B cell (primary cell): ENCODE measurements around the gene ZNF750. TPM values are rescaled to one million over a fixed set of nuclear protein-coding genes. Genes with fewer than 3 reads are reported as not detected.
A peak's percentile ranks its signal among the peaks of the same experiment; 100 is the strongest.

Experiments
- ATAC-seq: fragments of 200-7000 bp; cut with Tn5 transposase; one replicate; pipeline ENCODE4 v1.10.0; 2021; ENCODE audit warnings: low read depth, mild to moderate bottlenecking, moderate number of reproducible peaks, moderate library complexity
- CTCF ChIA-PET: fragments of 350-600 bp; sonication (Branson Sonifier 250); formaldehyde crosslinking; loops from one replicate; lab custom pipeline; 2021; ENCODE audit warnings: antibody characterized with exemption, inconsistent platforms; lab: Charles Lee
- POLR2A ChIA-PET: fragments of 350-600 bp; sonication (Branson Sonifier 250); formaldehyde crosslinking; loops from one replicate; lab custom pipeline; 2021; ENCODE audit warnings: antibody characterized with exemption; lab: Charles Lee
- DNase-seq: peaks from one replicate; pipeline ENCODE4 v3.0.0; 2013
- H2AFZ ChIP-seq: 2 replicates; pipeline ENCODE4 v1.6.1; 2012; ENCODE audit warnings: mild to moderate bottlenecking, low read depth, low read length; ENCODE audit not compliant: insufficient read depth, poor library complexity, severe bottlenecking
- H3K27ac ChIP-seq, 2 donors: 1 replicate in 1 of 2; 2 replicates in 1 of 2; pipeline ENCODE4 v1.5.1; 2012 to 2013; ENCODE audit warnings: low read length in 2 of 2, mild to moderate bottlenecking in 2 of 2, moderate library complexity in 1 of 2
- H3K27me3 ChIP-seq, 4 experiments: fragments of 200-600 bp in 1 of 4; sonication (generic) in 1 of 4; replicated peaks in 1 of 4; 1 replicate in 2 of 4; 2 replicates in 2 of 4; pipeline versions ENCODE4 v1.6.1 to v1.7.0; 2013 to 2016; ENCODE audit warnings: low read length in 3 of 4, mild to moderate bottlenecking in 2 of 4, mixed read lengths in 1 of 4, moderate library complexity in 1 of 4; ENCODE audit not compliant: insufficient read depth in 4 of 4, control insufficient read depth in 3 of 4; ENCODE audit errors: control extremely low read depth in 1 of 4
- H3K36me3 ChIP-seq, 2 experiments: replicated peaks in 1 of 2; 1 replicate in 1 of 2; 2 replicates in 1 of 2; pipeline versions ENCODE4 v1.6.1 to v1.7.1; 2013; ENCODE audit warnings: low read length in 1 of 2; ENCODE audit not compliant: insufficient read depth in 2 of 2, control insufficient read depth in 1 of 2; ENCODE audit errors: control extremely low read depth in 1 of 2, extremely low read depth in 1 of 2
- H3K4me1 ChIP-seq, 2 donors: fragments of 200-600 bp in 1 of 2; sonication (generic) in 1 of 2; 1 replicate in 1 of 2; 2 replicates in 1 of 2; pipeline versions ENCODE4 v1.5.1 to v1.6.1; 2013 to 2017; ENCODE audit warnings: low read length in 2 of 2; ENCODE audit not compliant: control insufficient read depth in 2 of 2, insufficient read depth in 2 of 2
- H3K4me2 ChIP-seq: replicated peaks from 2 replicates; pipeline ENCODE3; 2012; ENCODE audit warnings: mild to moderate bottlenecking, low read depth, low read length; ENCODE audit not compliant: poor library complexity, severe bottlenecking
- H3K4me3 ChIP-seq, 5 experiments: fragments of 200-600 bp in 1 of 5; sonication (generic) in 1 of 5; 1 replicate in 3 of 5; 2 replicates in 2 of 5; pipeline versions ENCODE4 v1.5.1 to v1.7.0; 2011 to 2016; ENCODE audit warnings: low read length in 4 of 5, mild to moderate bottlenecking in 4 of 5, low read depth in 2 of 5, control low read depth in 1 of 5, moderate library complexity in 1 of 5; ENCODE audit not compliant: insufficient read depth in 1 of 5; ENCODE audit errors: control extremely low read depth in 1 of 5, extremely low read depth in 1 of 5
- H3K79me2 ChIP-seq: fragments of 200-600 bp; sonication (generic); one replicate; pipeline ENCODE4 v1.6.0; 2016; ENCODE audit warnings: low read length; ENCODE audit not compliant: control insufficient read depth, insufficient read depth
- H3K9ac ChIP-seq: fragments of 200-600 bp; sonication (generic); 2 replicates; pipeline ENCODE4 v1.6.1; 2017; ENCODE audit warnings: mild to moderate bottlenecking, low read length, moderate library complexity
- H3K9me3 ChIP-seq, 3 donors: one replicate each; pipeline versions ENCODE4 v1.6.1 to v1.7.1; 2013; ENCODE audit warnings: low read length in 2 of 3; ENCODE audit not compliant: control insufficient read depth in 2 of 3, insufficient read depth in 1 of 3; ENCODE audit errors: control extremely low read depth in 1 of 3
- H4K20me1 ChIP-seq: 2 replicates; pipeline ENCODE4 v1.6.0; 2012; ENCODE audit warnings: mild to moderate bottlenecking, low read length; ENCODE audit not compliant: insufficient read depth, control insufficient read depth, poor library complexity, severe bottlenecking
- H3K27ac Mint-ChIP-seq: one replicate; pipeline ENCODE4 v1.8.0; 2021; ENCODE audit warnings: mixed read lengths
- H3K27me3 Mint-ChIP-seq: one replicate; pipeline ENCODE4 v1.8.0; 2021; ENCODE audit warnings: mixed read lengths
- H3K4me1 Mint-ChIP-seq: one replicate; pipeline ENCODE4 v1.8.0; 2021; ENCODE audit warnings: mixed read lengths
- H3K4me3 Mint-ChIP-seq: one replicate; pipeline ENCODE4 v1.8.0; 2021; ENCODE audit warnings: mixed read lengths
- H3K9me3 Mint-ChIP-seq: one replicate; pipeline ENCODE4 v1.8.0; 2022; ENCODE audit warnings: mixed read lengths; ENCODE audit not compliant: insufficient read depth
- EZH2 ChIP-seq: IDR thresholded peaks from 2 replicates; pipeline ENCODE4 v1.6.1; 2012; ENCODE audit warnings: borderline replicate concordance, low read depth, mild to moderate bottlenecking, moderate library complexity, low read length; ENCODE audit not compliant: insufficient read depth, poor library complexity, severe bottlenecking
- WGBS: methylation state at CpG from one replicate; pipeline ENCODE4 v1.1.5; 2013; ENCODE audit warnings: missing lambda C conversion rate; ENCODE audit not compliant: insufficient coverage; 5-methylcytosine and 5-hydroxymethylcytosine counted together
- intact Hi-C: fragments of 100-400 bp; cut with micrococcal nuclease; formaldehyde crosslinking; loops from one replicate; pipeline ENCODE4 v1.10.0; 2022
- polyA plus RNA-seq: library from polyadenylated mRNA; depleted of rRNA; stranded (reverse); fragments of >200 nt; gene quantifications from 2 replicates; pipeline ENCODE4 v1.2.3, GENCODE V29; 2012
- total RNA-seq, 2 donors: library from RNA; stranded (reverse); fragments of 120-200 nt in 1 of 2; gene quantifications; 1 replicate in 1 of 2; 2 replicates in 1 of 2; pipeline versions ENCODE4 v1.2.3 to v1.2.4, GENCODE V29; 2013 to 2022
- TF ChIP-seq, protein P1 (sequence below): fragments of 200-600 bp; IDR thresholded peaks from one replicate; pipeline ENCODE4 v1.8.0; 2022; ENCODE audit warnings: antibody characterized with exemption, mild to moderate bottlenecking

Gene ZNF750
- total and polyA plus RNA-seq, 2 donors (not counting 1 experiment from before 2014, with no cell fraction given), result not detected

DNA sequence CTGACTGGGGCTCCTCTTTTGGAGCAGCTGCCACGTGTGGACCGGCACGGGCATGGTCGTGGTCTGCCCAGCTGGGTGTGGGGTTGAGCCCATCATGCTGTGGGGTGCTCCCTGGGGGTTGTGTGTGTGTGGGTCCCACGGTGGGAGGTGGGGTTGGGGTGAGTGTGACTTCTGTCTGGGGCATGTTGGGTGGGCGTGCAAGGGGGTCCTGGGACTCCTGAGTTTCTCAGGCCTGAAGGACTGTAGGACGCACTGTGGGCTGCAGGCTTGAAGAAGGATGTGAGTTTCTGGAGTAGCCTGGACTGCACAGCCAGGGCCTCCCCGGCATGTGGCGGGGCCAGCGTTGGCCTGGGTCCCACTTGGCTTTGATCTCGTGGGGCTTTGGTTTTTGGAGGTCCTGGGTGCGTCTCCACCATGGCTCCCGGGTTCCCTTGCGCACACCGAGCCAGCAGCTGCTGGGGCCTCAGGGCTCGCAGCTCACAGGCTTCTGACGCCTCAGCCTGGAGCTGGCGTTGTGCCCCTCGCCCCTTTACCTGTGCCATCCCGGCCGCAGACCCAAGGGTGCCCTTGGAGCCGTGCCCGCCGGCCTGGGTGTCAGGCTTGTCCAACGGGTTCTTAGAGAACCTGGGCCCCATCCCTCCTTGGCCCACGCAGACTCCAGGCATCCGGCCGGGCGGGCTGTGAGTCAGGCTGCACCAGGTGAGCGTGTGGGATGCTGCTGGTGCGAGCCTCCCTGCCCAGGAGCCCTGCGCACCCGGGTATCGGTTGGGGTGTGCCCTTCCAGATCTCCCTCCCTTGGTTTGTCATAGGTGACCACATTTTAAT lies 34.4 kb upstream of the ZNF750 start:
- Histone ChIP-seq H2AFZ (no peak overlapping the region), H3K79me2 (peaks cover 33% of the 10 kb centered on the region), H3K4me1 (peaks cover 42 to 46% of the 10 kb centered on the region in 2 donors), H3K27ac (no peak overlapping the region), H3K9me3 (peaks cover 0 to 14% (median 0%) of the 10 kb centered on the region in 3 donors), H3K27me3 (peaks cover 0 to 21% (median 0%) of the 10 kb centered on the region in 4 experiments), H3K9ac (no peak overlapping the region), H4K20me1 (peaks cover 30% of the 10 kb centered on the region), H3K4me3 (no peak overlapping the region), H3K4me2 (no peak overlapping the region), H3K36me3 (peaks cover 0 to 7% of the 10 kb centered on the region in 2 experiments)
- intact Hi-C loops, result no loop called here
- ATAC-seq, result no peak
- Mint-ChIP-seq H3K27ac (peak overlapping the region; percentile 78), H3K27me3 (no peaks in the 10 kb centered on the region), H3K4me3 (no peak overlapping the region), H3K4me1 (peaks cover 44% of the 10 kb centered on the region), H3K9me3 (no peaks in the 10 kb centered on the region)
- no peak for DNase-seq
- 84% methylated on average over 34 of the region's 34 CpGs for WGBS
- ChIA-PET CTCF (interaction anchor here (1.0 to 4.1 kb wide), 6 partner anchors 10 to 93 kb away, joined by 4 to 43 read pairs (median 14); no protein-coding TSS in a partner anchor), POLR2A (interaction anchor here (0.6 to 1.0 kb wide), 2 partner anchors 14 to 566 kb away, joined by 3 to 4 read pairs; no protein-coding TSS in a partner anchor)
- no peak for TF ChIP-seq EZH2

DNA sequence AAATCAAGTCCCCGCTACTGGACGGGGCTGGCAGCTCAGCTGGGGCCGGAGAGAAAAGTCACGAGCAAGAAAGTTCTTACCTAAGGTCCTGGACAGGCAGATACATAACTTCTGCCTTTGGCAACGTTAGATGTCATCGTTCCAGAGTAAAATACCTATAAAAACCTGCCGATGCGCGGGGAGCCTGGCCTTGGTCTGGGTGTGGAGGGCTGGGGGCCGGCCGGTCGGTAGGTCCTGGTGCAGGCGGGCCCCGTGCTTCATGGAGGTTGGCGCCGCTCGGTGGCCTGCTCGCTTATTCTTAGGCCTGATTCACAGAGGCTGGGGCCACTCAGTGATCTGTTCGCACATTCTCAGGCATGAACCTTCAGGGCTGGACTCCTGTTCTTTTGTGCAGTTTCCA lies 33.7 kb upstream of the ZNF750 start:
- CTCF ChIA-PET, result interaction anchor here (0.8 to 4.1 kb wide), 5 partner anchors 12 to 93 kb away, joined by 3 to 43 read pairs (median 5); no protein-coding TSS in a partner anchor
- H3K4me3 ChIP-seq, result no peak overlapping the region
- no peak for TF ChIP-seq EZH2
- TF ChIP-seq, protein P1, sequence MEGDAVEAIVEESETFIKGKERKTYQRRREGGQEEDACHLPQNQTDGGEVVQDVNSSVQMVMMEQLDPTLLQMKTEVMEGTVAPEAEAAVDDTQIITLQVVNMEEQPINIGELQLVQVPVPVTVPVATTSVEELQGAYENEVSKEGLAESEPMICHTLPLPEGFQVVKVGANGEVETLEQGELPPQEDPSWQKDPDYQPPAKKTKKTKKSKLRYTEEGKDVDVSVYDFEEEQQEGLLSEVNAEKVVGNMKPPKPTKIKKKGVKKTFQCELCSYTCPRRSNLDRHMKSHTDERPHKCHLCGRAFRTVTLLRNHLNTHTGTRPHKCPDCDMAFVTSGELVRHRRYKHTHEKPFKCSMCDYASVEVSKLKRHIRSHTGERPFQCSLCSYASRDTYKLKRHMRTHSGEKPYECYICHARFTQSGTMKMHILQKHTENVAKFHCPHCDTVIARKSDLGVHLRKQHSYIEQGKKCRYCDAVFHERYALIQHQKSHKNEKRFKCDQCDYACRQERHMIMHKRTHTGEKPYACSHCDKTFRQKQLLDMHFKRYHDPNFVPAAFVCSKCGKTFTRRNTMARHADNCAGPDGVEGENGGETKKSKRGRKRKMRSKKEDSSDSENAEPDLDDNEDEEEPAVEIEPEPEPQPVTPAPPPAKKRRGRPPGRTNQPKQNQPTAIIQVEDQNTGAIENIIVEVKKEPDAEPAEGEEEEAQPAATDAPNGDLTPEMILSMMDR, result no peak
- peaks cover 46% of the 10 kb centered on the region for H3K4me1 Mint-ChIP-seq
- H3K9me3 ChIP-seq, result peaks cover 0 to 14% (median 0%) of the 10 kb centered on the region in 3 donors
- H3K9me3 Mint-ChIP-seq, result no peaks in the 10 kb centered on the region
- no peak for DNase-seq
- POLR2A ChIA-PET, result interaction anchor here (1.0 to 3.2 kb wide), 5 partner anchors 10 to 54 kb away, joined by 3 to 22 read pairs (median 10); no protein-coding TSS in a partner anchor
- no peak overlapping the region for H3K9ac ChIP-seq
- peak overlapping the region; percentile 73 for H3K4me2 ChIP-seq
- intact Hi-C loops, result no loop called here
- H3K79me2 ChIP-seq, result peaks cover 36% of the 10 kb centered on the region
- H3K27ac ChIP-seq, result no peak overlapping the region
- peaks cover 3% of the 10 kb centered on the region for H3K27me3 Mint-ChIP-seq
- H3K27ac Mint-ChIP-seq, result peak overlapping the region; percentile 76
- no peak overlapping the region for H2AFZ ChIP-seq
- peak overlapping the region; percentile 52 for H3K4me3 Mint-ChIP-seq
- peaks cover 0 to 21% (median 0%) of the 10 kb centered on the region in 4 experiments for H3K27me3 ChIP-seq
- peaks cover 42 to 47% of the 10 kb centered on the region in 2 donors for H3K4me1 ChIP-seq
- ATAC-seq, result no peak
- H4K20me1 ChIP-seq, result peaks cover 37% of the 10 kb centered on the region
- WGBS, result 99% methylated on average over 19 of the region's 19 CpGs
- H3K36me3 ChIP-seq, result peaks cover 0 to 7% of the 10 kb centered on the region in 2 experiments
